ENCODE measurements around the gene RHOT2. TPM values are rescaled to one million over a fixed set of nuclear protein-coding genes. Genes with fewer than 3 reads are reported as not detected.

The RHOT2 gene
- total and polyA plus RNA-seq, 9 of the 15 experiments (the other 6 are each of a cell fraction or from before 2014, with no cell fraction given), result 5.0 to 373 (median 112) TPM

DNA sequence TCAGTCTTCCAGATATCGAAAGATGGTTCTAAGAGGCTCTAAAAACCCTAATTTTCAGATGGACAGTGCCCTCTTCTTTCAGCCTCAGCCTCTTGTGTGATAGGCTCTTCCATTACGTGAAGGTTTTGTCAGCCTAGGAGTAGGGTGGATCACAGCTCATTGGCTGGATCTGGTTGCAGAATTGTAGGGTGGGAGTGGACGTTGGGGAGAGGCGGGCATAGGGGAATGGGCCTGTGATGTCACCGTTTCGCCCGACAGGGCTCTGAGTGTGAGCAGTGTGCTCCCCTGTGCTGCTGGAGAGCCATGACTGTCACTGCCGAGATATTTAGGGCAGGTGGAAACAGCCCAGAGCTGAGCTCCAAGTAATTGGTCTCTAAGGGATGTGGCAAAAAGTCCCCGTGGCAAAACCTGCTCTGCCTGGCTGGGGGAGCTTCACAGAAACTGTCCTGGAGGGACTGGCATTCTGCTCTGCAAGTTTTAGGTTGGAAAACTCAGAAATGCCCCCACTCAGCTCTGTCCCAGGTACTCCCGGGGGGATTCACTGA lies 43.3 kb upstream of the RHOT2 start:
- no peak for FAIRE-seq
- no peak for DNase-seq (ENCODE audit: extremely low read depth in 1 of 4, low spot score in 3 of 4)
- WGBS (ENCODE audit: insufficient coverage, low coverage, missing lambda C conversion rate), result 74% methylated on average over 10 of the region's 10 CpGs
- no peaks in the 10 kb centered on the region for H3K9me3 ChIP-seq (replicated peaks; ENCODE audit: control insufficient read depth, insufficient read depth, low read depth, low read length)
- H3K9me1 ChIP-seq (ENCODE audit: control insufficient read depth, insufficient read depth, low read length), result no peaks in the 10 kb centered on the region
- BruUV-seq (replicated peaks), result no TSS peak
- no peak overlapping the region for H2AFZ ChIP-seq (ENCODE audit: low read depth, low read length)
- H3K36me3 ChIP-seq (ENCODE audit: control insufficient read depth, insufficient read depth, low read length), result peaks cover 23% of the 10 kb centered on the region; the same call in 2 of the 3 replicates
- no peak for ATAC-seq
- in situ Hi-C loops (cut with MboI) (no loop called here), intact Hi-C loops (cut with micrococcal nuclease) (no loop called here)
- no peak for TF ChIP-seq JUND (IDR thresholded peaks at IDR 0.05; ENCODE audit: borderline replicate concordance, low read depth, low read length)
- TF ChIP-seq JUND (tag; IDR thresholded peaks at IDR 0.05; ENCODE audit: borderline replicate concordance, low read depth, low read length), result no peak
- no peak for TF ChIP-seq ZNF830 (CRISPR knock-in tag; IDR thresholded peaks at IDR 0.05)
- TF ChIP-seq, protein P1, sequence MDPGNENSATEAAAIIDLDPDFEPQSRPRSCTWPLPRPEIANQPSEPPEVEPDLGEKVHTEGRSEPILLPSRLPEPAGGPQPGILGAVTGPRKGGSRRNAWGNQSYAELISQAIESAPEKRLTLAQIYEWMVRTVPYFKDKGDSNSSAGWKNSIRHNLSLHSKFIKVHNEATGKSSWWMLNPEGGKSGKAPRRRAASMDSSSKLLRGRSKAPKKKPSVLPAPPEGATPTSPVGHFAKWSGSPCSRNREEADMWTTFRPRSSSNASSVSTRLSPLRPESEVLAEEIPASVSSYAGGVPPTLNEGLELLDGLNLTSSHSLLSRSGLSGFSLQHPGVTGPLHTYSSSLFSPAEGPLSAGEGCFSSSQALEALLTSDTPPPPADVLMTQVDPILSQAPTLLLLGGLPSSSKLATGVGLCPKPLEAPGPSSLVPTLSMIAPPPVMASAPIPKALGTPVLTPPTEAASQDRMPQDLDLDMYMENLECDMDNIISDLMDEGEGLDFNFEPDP (CRISPR knock-in tag; IDR thresholded peaks at IDR 0.05), result no peak
- TF ChIP-seq, protein P2, sequence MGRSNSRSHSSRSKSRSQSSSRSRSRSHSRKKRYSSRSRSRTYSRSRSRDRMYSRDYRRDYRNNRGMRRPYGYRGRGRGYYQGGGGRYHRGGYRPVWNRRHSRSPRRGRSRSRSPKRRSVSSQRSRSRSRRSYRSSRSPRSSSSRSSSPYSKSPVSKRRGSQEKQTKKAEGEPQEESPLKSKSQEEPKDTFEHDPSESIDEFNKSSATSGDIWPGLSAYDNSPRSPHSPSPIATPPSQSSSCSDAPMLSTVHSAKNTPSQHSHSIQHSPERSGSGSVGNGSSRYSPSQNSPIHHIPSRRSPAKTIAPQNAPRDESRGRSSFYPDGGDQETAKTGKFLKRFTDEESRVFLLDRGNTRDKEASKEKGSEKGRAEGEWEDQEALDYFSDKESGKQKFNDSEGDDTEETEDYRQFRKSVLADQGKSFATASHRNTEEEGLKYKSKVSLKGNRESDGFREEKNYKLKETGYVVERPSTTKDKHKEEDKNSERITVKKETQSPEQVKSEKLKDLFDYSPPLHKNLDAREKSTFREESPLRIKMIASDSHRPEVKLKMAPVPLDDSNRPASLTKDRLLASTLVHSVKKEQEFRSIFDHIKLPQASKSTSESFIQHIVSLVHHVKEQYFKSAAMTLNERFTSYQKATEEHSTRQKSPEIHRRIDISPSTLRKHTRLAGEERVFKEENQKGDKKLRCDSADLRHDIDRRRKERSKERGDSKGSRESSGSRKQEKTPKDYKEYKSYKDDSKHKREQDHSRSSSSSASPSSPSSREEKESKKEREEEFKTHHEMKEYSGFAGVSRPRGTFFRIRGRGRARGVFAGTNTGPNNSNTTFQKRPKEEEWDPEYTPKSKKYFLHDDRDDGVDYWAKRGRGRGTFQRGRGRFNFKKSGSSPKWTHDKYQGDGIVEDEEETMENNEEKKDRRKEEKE (IDR thresholded peaks at IDR 0.05; ENCODE audit: borderline replicate concordance in 1 of 2, control insufficient read depth in 1 of 2, low read depth in 2 of 2, low read length in 1 of 2), result no peak
- peaks cover 24 to 89% of the 10 kb centered on the region in 2 experiments for H3K4me1 ChIP-seq (replicated peaks in 1 of 2; ENCODE audit: control insufficient read depth in 2 of 2, insufficient read depth in 2 of 2, low read length in 2 of 2)
- peak overlapping the region in 1 of 2 experiments; percentile 70; a peak in 2 of 4 replicates for H3K9ac ChIP-seq (ENCODE audit: insufficient read depth in 1 of 2, low read depth in 2 of 2, low read length in 2 of 2)
- POLR2A ChIA-PET, result interaction anchor here (0.6 to 2.1 kb wide), 4 partner anchors 12 to 39 kb away, joined by 3 to 8 read pairs (median 4); partner anchors contain the start of gene METTL26
- H3K27me3 ChIP-seq (ENCODE audit: control insufficient read depth in 2 of 2, insufficient read depth in 2 of 2, low read length in 2 of 2), result no peaks in the 10 kb centered on the region
- H3K4me2 ChIP-seq (ENCODE audit: insufficient read depth, low read length), result no peak overlapping the region
- H3K4me3 ChIP-seq, result no peak overlapping the region
- H3K27ac ChIP-seq (ENCODE audit: extremely low read depth, low read depth, low read length), result peak overlapping the region; percentile 15; the same call in 1 of the 3 replicates
- H3K79me2 ChIP-seq (ENCODE audit: control insufficient read depth, insufficient read depth, low read length), result peaks cover 17% of the 10 kb centered on the region; the same call in 2 of the 3 replicates
- H4K20me1 ChIP-seq (replicated peaks; ENCODE audit: control insufficient read depth, insufficient read depth, low read length), result no peaks in the 10 kb centered on the region
- CTCF ChIA-PET (ENCODE audit: low intra/inter-chr PET ratio), result no interaction called here

Data from K562 (cell line).